K562 (cell line): ENCODE measurements around the gene CLEC1A.

ENCODE experiments used
- BCL6 ChIP-seq: fragments of 250-450 bp; sonication (Bioruptor Pico); IDR thresholded peaks from 2 replicates; pipeline ENCODE4 v1.4.0; 2020
- HCFC1 ChIP-seq: IDR thresholded peaks from 2 replicates; pipeline ENCODE4 v1.6.1; 2012; ENCODE audit warnings: low read depth, low read length, improper control_type of control experiment
- ILF3 ChIP-seq: fragments of 450-650 bp; IDR thresholded peaks from 2 replicates; pipeline ENCODE4 v1.6.1; 2018; ENCODE audit warnings: antibody characterized with exemption, mild to moderate bottlenecking, moderate library complexity, borderline replicate concordance
- KDM1A ChIP-seq, 2 experiments: fragments of 450-650 bp; IDR thresholded peaks; 2 replicates each; pipeline ENCODE4 v1.6.1; 2016; ENCODE audit warnings: mild to moderate bottlenecking in 2 of 2
- POLR2A ChIP-seq: fragments of 450-650 bp; conservative IDR thresholded peaks from 2 replicates; pipeline ENCODE4 v1.6.1; 2016
- USF2 ChIP-seq: sonication (generic); formaldehyde crosslinking; IDR thresholded peaks from 2 replicates; pipeline ENCODE4 v1.5.0; 2020; ENCODE audit warnings: missing genetic modification reagents
- XRCC5 ChIP-seq: fragments of 200-400 bp; formaldehyde crosslinking; IDR thresholded peaks from 2 replicates; pipeline ENCODE4 v1.6.1; 2017; ENCODE audit warnings: low read depth, mild to moderate bottlenecking, low read length
- ZNF311 ChIP-seq: fragments of 250-450 bp; sonication (Bioruptor Pico); IDR thresholded peaks from 2 replicates; pipeline ENCODE4 v1.4.0; 2020; ENCODE audit warnings: mild to moderate bottlenecking, moderate library complexity

- TF ChIP-seq XRCC5 (no peak), BCL6 (CRISPR knock-in tag) (no peak), ZNF311 (CRISPR knock-in tag) (no peak), USF2 (no peak), KDM1A (IDR thresholded peaks at IDR 0.05) (no peak), ILF3 (no peak), HCFC1 (no peak), POLR2A (no peak)
These were observed 2.8 kb downstream of the CLEC1A start for GRCh38 chr12:10095971-10096370.
